GM13977 (cell line): ENCODE results near the gene SAP25.
A peak's percentile ranks its signal among the peaks of the same experiment; 100 is the strongest.

ENCODE experiments used
- DNase-seq: peaks from one replicate; pipeline ENCODE4 v3.0.0; 2012; ENCODE audit warnings: low spot score
- in situ Hi-C: fragments of 300-500 bp; cut with MboI; formaldehyde crosslinking; loops from one replicate; pipeline ENCODE4 v1.12.0; 2022; ENCODE audit warnings: low sequenced_read_pairs, low pct_unique_long_range_greater_than_20kb, mixed read lengths, inconsistent platforms; ENCODE audit not compliant: unreplicated experiment
- TF ChIP-seq, protein P1 (sequence below): IDR thresholded peaks from 2 replicates; pipeline ENCODE4 v1.5.1; 2012; ENCODE audit warnings: mild to moderate bottlenecking, control low read depth; ENCODE audit not compliant: insufficient read depth; ENCODE audit errors: extremely low read depth, missing control alignments

SAP25 gene

DNA sequence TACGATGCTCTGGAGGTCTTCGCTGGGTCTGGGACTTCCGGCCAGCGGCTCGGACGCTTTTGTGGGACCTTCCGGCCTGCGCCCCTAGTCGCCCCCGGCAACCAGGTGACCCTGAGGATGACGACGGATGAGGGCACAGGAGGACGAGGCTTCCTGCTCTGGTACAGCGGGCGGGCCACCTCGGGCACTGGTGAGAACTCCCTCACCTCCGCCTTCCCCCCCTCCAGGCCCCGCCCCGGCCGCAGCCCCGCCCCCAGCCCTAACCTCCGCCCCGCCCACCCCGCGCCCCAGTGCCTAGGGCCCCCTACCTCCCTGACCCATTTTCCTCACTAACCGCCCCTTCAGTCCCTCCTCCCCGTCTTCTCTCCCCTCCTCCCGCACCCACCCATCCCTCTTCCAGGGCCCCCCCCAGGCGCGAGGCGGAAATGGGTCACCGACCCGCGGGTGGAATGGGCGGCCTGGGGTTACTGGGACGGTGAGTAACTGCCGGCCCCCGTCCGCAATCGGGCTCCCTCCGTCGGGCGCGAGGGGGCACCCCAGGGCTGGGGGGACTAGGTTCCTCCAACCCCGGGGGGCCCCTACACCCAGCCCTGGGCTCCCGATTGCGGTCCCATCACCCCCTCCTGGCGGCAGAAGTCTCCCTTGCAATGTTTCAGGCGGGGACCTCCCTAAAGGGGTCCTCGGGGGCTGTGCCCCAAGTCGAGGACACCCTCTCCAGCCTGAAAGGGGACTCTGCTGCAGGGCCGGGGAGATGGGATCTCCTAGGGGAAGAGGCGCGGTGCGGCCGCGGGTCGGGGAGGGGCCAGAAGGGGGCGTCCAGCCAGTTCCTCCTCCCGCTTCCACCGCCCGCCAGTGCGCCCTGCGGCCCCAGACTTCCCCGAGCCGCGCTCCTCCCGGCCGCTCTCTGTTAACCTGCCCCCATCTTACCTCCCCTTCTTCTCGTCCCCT lies 30.6 kb upstream of the SAP25 start:
- peak; percentile 94 for DNase-seq
- TF ChIP-seq, protein P1, sequence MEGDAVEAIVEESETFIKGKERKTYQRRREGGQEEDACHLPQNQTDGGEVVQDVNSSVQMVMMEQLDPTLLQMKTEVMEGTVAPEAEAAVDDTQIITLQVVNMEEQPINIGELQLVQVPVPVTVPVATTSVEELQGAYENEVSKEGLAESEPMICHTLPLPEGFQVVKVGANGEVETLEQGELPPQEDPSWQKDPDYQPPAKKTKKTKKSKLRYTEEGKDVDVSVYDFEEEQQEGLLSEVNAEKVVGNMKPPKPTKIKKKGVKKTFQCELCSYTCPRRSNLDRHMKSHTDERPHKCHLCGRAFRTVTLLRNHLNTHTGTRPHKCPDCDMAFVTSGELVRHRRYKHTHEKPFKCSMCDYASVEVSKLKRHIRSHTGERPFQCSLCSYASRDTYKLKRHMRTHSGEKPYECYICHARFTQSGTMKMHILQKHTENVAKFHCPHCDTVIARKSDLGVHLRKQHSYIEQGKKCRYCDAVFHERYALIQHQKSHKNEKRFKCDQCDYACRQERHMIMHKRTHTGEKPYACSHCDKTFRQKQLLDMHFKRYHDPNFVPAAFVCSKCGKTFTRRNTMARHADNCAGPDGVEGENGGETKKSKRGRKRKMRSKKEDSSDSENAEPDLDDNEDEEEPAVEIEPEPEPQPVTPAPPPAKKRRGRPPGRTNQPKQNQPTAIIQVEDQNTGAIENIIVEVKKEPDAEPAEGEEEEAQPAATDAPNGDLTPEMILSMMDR: peak; percentile 47
- in situ Hi-C loops: no loop called here

DNA sequence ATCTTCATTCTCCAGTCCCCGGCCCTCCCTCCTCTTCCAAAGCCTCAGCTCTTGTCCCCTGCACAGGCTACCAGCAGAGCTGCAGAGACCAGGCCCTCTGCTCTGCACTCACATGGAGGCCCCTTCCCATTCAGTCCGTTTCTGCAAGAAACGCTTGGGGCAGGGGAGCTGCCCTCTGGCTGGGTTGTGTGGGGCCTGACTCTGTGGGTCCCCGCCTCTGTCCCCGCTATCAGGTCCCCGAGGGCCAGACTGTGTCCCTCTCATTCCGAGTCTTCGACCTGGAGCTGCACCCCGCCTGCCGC lies 30.0 kb upstream of the SAP25 start:
- no peak for DNase-seq
- TF ChIP-seq, protein P1: no peak
- in situ Hi-C loops: no loop called here

DNA sequence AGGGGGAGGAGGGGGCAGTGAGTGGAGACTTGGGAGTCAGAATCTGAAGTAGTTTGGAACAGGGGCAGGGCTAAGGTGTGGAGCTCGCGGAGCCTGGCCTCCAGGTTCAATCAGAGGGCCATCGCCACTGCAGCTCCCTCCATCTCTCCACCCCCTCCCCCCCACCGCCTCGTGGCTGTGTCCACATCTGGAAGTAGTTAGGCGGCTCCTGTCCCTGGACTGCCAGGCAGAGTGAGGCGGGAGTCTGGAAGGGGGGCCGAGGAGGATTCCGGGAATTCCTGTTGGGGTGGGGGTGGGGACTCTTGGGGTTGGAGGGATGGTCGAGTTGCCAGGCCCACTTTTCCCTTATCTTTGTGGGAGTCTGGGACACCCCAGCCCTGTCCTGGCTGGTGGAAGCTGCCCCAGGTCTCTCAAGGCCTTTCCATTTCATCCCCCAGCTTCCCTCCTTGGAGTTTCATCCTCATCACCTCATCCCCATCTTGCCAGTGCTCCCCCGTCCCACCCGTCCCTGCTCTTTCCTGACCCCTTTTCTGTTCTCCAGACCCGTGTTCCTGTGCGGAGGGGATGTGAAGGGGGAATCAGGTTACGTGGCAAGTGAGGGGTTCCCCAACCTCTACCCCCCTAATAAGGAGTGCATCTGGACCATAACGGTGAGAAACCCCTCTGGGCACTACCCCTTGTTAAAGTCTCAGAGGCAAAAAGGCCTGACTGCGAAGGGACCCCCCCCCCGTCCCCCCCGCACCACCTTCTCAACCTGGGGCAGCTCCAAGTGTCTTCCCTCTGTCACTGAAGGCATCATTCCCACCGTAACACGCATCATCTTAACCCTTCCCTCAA lies 29.4 kb upstream of the SAP25 start:
- TF ChIP-seq, protein P1: no peak
- in situ Hi-C loops: no loop called here
- DNase-seq: no peak

DNA sequence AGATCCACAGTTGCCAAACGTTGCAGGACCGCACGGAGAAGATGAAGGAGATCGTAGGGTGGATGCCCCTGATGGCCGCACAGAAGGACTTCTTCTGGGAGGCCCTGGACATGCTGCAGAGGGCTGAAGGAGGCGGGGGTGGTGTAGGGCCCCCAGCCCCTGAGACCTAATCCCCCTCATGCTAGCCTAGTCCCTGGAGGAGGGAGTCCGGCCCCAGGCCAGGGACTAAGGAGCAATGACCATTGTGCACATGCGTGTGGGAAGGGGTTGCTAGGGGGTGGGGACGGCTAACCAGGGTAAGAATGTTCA lies 27.0 kb upstream of the SAP25 start:
- in situ Hi-C loops: no loop called here
- TF ChIP-seq, protein P1: no peak
- no peak for DNase-seq

DNA sequence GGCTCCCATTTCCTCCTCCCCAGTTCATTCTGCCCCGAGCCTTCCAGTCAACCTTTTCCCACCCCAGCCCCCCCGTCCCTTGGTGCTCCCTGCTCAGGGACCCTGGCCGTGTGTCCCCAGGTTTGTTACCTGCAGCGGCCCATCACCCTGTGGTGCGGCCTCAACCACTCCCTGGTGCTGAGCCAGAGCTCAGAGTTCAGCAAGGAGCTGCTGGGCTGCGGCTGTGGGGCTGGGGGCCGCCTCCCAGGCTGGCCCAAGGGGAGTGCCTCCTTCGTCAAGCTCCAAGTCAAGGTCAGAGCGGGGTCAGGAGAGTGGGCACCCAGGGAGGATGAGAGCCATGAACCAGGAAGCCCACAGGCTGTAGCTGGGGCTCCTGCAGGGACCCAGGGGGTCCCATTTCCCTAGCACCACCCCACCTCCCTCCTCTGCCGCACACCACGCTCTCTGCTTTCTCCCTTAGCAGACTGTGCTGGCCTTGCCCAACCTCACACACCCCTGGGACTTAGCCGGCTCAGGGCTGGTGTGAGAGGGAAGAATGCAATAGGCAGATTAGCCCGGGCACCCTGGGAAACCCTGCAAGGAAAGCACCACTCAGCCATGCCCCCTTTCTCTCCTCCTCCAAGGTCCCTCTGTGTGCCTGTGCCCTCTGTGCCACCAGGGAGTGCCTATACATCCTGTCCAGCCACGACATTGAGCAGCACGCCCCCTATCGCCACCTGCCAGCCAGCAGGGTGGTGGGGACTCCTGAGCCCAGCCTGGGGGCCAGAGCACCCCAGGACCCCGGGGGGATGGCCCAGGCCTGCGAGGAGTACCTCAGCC lies 26.4 kb upstream of the SAP25 start:
- TF ChIP-seq, protein P1: peak; percentile 18
- DNase-seq: no peak
- in situ Hi-C loops: no loop called here

DNA sequence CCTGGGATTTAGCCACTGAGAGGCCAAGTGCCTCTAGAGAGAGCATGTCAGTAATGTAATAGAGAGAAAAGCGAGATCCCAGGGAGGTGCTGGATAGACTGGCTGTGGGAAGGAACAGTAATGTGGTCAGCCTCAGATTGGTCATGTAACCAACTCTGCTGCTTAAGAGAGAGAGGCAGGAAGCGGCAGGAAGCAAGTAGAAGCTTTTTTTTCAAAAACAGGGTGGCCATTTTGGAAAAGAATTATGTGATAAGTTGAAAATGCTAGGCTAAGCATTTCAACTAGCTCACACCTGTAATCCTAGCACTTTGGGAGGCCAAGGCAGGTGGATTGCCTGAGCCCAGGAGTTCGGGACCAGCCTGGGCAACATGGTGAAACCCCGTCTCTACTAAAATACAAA lies 24.7 kb upstream of the SAP25 start:
- TF ChIP-seq, protein P1: no peak
- DNase-seq: no peak
- in situ Hi-C loops: no loop called here
